HG03439 (cell line): ENCODE measurements around the gene GNB3.
"Not testable (repeated sequence)": the region's sequence is repeated elsewhere in the genome, so short reads cannot be mapped to it uniquely, and the experiment has no call there.

Experiments used
- ATAC-seq: cut with Tn5 transposase; IDR thresholded peaks from one replicate; pipeline ENCODE4 v1.9.1; 2021; ENCODE audit warnings: mild to moderate bottlenecking, moderate library complexity; ENCODE audit not compliant: unreplicated experiment

GNB3 gene

DNA sequence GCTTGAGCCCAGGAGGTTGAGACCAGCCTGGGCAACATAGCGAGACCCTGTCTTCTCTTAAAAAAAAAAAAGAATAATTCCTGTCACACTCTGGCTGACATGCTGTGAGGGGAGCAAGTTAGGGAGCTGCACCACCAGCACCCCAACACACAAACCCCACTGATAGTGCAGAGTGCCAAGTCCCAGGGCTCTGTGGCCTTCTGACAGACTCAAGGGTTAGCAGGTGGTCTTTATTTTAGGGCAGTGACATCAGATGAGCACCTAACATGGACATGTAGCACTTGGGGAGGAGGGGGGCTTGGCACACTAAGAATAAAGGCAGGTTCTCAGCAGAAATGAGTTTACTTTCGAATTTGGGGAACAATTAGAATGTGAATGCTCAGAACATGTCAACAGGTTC, 18.1 kb downstream of the GNB3 start:
- ATAC-seq: no peak

GRCh38 chr12:6860116-6860515, 19.4 kb downstream of the GNB3 start:
- ATAC-seq: no peak

GRCh38 chr12:6860942-6861341, 20.2 kb downstream of the GNB3 start:
- no peak for ATAC-seq

- ATAC-seq: no peak
These were observed 20.7 kb downstream of the GNB3 start for GRCh38 chr12:6861391-6861790.

DNA sequence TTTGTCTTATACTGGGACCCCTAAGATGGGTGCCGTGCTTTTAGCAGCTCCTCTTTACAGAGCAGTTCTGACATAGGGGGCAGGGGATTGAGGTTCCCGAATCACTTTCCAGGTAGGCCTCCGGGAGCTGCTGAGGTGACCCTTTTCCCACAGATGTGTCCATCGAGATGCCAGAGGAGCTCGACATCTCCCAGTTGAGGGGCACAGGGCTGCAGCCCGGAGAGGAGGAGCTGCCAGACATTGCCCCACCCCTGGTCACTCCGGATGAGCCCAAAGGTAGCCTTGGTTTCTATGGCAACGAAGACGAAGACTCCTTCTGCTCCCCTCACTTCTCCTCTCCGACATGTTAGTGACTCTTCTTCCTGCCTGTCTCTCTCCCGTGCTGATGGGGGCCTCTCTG, 22.3 kb downstream of the GNB3 start:
- no peak for ATAC-seq

DNA sequence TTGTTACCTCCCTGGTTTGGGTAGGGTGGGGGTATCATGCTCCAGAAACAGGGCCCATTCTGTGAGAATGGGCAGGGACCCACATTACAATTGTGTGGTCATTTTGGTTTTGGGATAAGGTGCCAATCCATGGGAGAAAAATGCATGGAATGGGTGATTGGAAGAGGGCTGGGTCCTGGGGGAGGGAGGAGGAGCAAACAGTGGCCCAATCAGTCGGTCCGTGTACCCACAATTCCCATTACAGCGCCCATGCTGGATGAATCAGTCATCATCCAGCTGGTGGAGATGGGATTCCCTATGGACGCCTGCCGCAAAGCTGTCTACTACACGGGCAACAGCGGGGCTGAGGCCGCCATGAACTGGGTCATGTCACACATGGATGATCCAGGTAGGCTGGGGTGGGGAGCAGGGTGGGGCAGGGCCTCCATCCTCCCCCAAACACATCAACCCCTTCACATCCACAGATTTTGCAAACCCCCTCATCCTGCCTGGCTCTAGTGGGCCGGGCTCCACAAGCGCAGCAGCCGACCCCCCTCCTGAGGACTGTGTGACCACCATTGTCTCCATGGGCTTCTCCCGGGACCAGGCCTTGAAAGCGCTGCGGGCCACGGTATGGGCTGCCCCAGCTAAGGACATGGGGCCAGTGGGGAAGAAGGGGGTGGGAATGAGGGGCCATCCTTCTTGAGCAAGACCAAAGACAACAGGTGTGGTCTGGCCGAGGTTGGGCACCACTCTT, 23.0 kb downstream of the GNB3 start:
- no peak for ATAC-seq

DNA sequence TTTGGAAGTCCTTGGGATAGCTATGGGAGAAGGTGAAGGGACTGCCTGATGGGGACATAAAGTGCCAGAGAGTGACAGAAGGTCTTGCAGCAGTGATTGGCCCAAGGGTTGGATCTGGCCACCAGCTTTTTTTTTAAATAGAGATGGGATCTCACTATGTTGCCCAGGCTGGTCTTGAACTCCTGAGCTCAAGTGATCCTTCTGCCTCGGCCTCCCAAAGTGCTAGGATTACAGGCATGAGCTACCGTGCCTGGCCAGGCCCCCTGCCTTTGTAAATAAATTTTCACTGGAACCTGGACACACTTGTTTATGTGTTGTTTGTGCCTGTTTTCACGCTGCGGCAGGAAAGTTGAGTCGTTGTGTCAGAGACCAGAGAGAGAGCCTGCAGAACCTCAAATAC, 24.6 kb downstream of the GNB3 start:
- not testable (repeated sequence) for ATAC-seq

DNA sequence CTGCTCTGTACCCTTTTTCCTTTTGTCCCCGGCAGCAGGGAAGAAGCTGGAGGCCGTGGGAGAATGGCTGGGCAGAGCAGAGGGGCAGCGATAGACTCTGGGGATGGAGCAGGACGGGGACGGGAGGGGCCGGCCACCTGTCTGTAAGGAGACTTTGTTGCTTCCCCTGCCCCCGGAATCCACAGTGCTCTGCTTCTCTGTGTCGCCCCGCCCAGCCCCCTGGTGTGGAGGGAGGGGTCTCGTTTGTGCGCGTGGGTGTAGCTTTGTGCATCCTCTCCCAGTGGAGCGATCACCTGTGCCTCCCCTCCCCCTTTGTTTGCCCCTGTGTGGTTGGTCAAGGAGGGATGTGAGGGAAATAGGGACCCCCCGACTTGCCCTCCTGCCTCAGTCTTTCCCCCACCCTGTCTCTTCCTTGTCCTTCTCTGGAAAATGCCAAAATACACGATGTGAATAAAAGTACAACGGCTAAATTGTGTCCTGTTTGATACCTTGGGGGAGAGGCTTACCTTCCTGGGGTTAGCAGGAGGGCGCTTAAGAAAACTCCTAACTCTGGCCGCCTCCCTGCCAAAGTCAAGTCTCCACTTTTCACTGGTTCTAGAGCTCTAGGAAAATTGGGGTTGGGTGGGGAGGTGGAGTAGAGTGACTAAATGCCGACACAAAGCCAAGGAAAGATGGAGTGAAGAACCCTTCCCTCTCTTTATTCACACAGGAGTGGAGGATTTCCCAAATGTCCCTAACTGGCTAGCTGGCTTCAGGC, 25.6 kb downstream of the GNB3 start:
- no peak for ATAC-seq

- ATAC-seq: no peak
These were observed 26.2 kb downstream of the GNB3 start for GRCh38 chr12:6866920-6867412.

GRCh38 chr12:6867413-6868210, 26.9 kb downstream of the GNB3 start, which contains the start of gene TPI1:
TSS of gene TPI1 (plus strand) at chr12:6867531. CDS start at chr12:6867567, 36 bp downstream.
- ATAC-seq: peak; percentile 57

DNA sequence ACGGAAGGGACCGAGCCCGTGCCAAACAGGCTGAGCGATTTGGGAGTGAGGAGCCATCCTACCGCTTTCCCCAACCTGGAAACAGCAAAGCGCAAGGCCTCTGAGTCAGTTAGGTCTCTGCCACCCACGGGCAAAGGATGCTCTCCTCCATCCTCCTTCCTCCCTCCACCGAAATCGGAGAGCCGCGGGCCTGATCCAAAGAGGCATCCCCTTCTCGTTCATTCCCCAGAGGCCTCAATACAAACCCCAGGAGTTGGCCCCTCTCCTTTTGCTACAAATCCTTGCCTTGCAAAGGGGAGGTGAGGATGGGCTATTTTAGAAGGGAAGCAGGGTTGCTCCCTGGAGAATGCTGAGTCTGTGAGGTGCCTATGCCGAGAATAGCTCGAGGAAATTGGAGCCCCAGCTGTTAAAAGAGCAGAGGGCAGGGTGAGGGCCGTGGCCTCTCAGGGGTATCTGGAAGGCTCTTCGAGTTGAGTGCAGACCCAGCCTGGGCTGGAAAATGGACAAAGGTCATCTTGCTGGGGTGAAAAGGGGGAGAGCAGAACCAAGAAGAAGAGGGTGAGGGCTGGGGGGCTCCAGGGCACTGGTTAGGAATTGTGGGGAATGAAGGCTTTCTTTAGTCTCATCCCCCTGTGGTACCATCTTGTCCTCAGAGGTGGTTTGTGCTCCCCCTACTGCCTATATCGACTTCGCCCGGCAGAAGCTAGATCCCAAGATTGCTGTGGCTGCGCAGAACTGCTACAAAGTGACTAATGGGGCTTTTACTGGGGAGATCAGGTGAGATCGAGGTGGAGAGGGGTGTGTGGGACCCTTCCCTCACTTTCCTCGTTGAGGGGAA, 27.7 kb downstream of the GNB3 start:
- no peak for ATAC-seq

DNA sequence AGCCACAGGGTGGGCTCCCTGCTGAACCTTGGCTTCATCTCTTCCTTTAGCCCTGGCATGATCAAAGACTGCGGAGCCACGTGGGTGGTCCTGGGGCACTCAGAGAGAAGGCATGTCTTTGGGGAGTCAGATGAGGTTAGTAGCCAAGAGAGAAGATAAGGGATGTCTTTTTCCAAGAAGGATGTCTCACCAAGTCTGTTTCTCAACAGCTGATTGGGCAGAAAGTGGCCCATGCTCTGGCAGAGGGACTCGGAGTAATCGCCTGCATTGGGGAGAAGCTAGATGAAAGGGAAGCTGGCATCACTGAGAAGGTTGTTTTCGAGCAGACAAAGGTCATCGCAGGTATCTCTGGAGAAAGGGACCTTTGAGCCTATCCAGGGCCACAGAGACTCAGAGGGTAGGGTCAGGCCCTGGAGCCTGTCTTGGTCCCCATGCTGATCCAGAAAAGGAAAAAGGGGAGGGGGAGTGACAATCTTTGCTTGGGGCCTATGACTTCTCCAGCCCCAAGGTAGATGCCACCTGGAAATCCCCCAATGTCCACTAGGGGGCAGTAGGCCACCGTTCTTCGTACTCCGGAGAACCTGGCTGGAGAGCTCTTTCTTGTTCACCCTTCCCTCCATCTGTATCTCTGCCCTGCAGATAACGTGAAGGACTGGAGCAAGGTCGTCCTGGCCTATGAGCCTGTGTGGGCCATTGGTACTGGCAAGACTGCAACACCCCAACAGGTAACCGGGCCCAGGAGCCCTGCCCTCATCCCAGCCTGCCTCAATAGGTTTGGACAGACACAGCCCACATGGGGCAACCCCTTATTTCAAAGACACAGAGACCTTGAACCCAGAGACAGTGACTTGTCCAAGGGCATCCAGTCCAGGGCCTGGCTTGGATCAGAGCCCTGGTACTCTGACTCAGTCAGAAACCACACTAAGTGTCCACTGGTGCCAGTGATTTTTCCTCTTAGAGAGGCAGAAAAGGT, 28.6 kb downstream of the GNB3 start:
- no peak for ATAC-seq

GRCh38 chr12:6870304-6870703, 29.6 kb downstream of the GNB3 start:
- ATAC-seq: not testable (repeated sequence)

GRCh38 chr12:6871052-6871957, 30.6 kb downstream of the GNB3 start:
- no peak for ATAC-seq

GRCh38 chr12:6872073-6873048, 31.6 kb downstream of the GNB3 start:
- ATAC-seq: peak; percentile 29

DNA sequence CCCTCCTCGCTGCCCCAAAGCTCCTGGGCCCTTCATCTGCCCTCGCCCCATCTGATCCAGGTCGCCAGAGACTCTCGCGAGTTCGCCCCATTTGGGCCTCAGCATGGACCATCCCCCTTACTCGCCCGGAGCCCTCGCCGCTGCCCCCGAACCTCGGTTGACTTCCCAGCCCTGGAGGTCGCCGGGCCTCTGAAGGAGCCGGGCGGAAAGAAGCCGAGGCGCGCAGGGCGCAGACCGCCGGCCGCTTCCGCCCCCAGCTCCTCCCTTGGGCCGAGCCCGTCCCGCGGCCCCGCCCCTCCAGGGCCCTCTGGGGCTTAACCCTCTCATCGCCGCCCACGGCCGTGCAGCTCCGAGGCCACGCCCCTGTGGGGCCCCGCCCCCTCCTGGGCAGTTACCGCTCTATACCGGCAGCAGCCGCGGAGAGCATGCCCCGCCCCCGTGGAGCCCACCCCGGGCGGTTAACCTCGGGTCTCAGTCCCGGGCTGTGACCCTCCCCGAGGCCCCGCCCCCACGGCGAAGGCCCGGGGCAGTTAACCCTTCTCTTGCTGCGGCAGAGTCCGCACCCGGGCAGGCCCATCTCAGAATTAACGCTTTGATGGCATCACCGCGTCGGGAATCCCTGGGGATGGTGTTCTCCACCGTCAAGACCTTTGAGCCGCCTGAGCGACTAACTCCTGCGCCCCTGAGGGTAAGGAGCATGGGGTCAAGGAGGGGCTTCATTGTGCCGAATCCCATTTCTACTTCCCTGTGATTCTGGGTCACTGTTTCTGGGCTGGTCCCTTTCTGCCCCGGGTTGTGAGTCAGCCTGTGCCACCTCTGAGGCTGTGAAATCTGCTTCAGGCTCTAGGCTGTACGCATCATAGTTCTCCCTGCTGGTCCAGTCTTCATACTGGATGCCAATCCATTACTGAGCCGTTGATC, 32.6 kb downstream of the GNB3 start, which contains the start of gene SPSB2:
SPSB2 (minus strand) TSS at position 210 of the 921 bp plus-strand sequence. CDS start 402 bp downstream, outside the sequence.
- peak; percentile 66 for ATAC-seq
